HEK293 (cell line): Measurements from ENCODE around the gene TXNDC11.

Experiments
- CTCF ChIA-PET: fragments of 350-600 bp; formaldehyde crosslinking; extraction: SDS; loops from one replicate; lab custom pipeline; 2021; ENCODE audit warnings: antibody characterized with exemption; lab: Yijun Ruan, JAX
- POLR2A ChIA-PET: fragments of 300-600 bp; formaldehyde crosslinking; extraction: SDS; loops from one replicate; lab custom pipeline; 2020; ENCODE audit warnings: antibody characterized with exemption, inconsistent platforms; lab: Yijun Ruan, JAX
- H3K27ac ChIP-seq: fragments of 200-500 bp; sonication (Bioruptor generic); 2 replicates; pipeline ENCODE4 v1.5.1; 2014; ENCODE audit warnings: low read depth, low read length, control low read depth, inconsistent platforms; ENCODE audit errors: extremely low read depth
- H3K36me3 ChIP-seq, 2 experiments: fragments of 200-500 bp in 1 of 2; sonication (Bioruptor generic) in 1 of 2; 1 replicate in 1 of 2; 2 replicates in 1 of 2; pipeline ENCODE4 v1.5.1; 2014 to 2017; ENCODE audit warnings: inconsistent platforms in 2 of 2, low read length in 2 of 2; ENCODE audit not compliant: control insufficient read depth in 2 of 2, insufficient read depth in 1 of 2
- H3K4me1 ChIP-seq: fragments of 200-500 bp; sonication (Bioruptor generic); 2 replicates; pipeline ENCODE4 v1.5.1; 2014; ENCODE audit warnings: mild to moderate bottlenecking, low read length, inconsistent platforms; ENCODE audit not compliant: control insufficient read depth, insufficient read depth
- H3K4me3 ChIP-seq: 2 replicates; pipeline ENCODE4 v1.5.1; 2011; ENCODE audit warnings: low read depth, mild to moderate bottlenecking, control low read depth, low read length, moderate library complexity
- H3K9me3 ChIP-seq: fragments of 200-500 bp; sonication (Bioruptor generic); 2 replicates; pipeline ENCODE4 v1.5.1; 2014; ENCODE audit warnings: low read depth, low read length, inconsistent platforms; ENCODE audit not compliant: control insufficient read depth, insufficient read depth
- FEZF1 ChIP-seq: fragments of 450-650 bp; formaldehyde crosslinking; IDR thresholded peaks from 2 replicates; pipeline ENCODE4 v1.5.1; 2016; ENCODE audit warnings: missing biosample characterization, missing genetic modification characterization
- GLIS1 ChIP-seq: fragments of 450-650 bp; formaldehyde crosslinking; IDR thresholded peaks from 2 replicates; pipeline ENCODE4 v1.5.1; 2016; ENCODE audit warnings: missing biosample characterization, missing genetic modification characterization
- MZF1 ChIP-seq: fragments of 450-650 bp; formaldehyde crosslinking; IDR thresholded peaks from 2 replicates; pipeline ENCODE4 v1.5.1; 2017; ENCODE audit warnings: missing biosample characterization, missing genetic modification characterization, borderline replicate concordance
- PRDM1 ChIP-seq: fragments of 450-650 bp; formaldehyde crosslinking; IDR thresholded peaks from 2 replicates; pipeline ENCODE4; 2016; ENCODE audit warnings: missing biosample characterization, missing genetic modification characterization
- ZBTB20 ChIP-seq: fragments of 450-650 bp; formaldehyde crosslinking; IDR thresholded peaks from 2 replicates; pipeline ENCODE4 v1.5.1; 2016; ENCODE audit warnings: missing biosample characterization, missing genetic modification characterization
- ZBTB8A ChIP-seq: fragments of 450-650 bp; formaldehyde crosslinking; IDR thresholded peaks from 2 replicates; pipeline ENCODE4 v1.5.1; 2016; ENCODE audit warnings: missing biosample characterization, missing genetic modification characterization
- ZFHX2 ChIP-seq: fragments of 450-650 bp; formaldehyde crosslinking; conservative IDR thresholded peaks from 2 replicates; pipeline ENCODE4 v1.5.1; 2016; ENCODE audit warnings: missing biosample characterization, missing genetic modification characterization
- ZFP69B ChIP-seq: fragments of 450-650 bp; formaldehyde crosslinking; IDR thresholded peaks from 2 replicates; pipeline ENCODE4 v1.5.1; 2016; ENCODE audit warnings: missing biosample characterization, missing genetic modification characterization
- ZNF354C ChIP-seq: fragments of 450-650 bp; formaldehyde crosslinking; IDR thresholded peaks from 2 replicates; pipeline ENCODE4 v1.5.1; 2016; ENCODE audit warnings: missing biosample characterization, missing genetic modification characterization, low read depth, borderline replicate concordance
- ZNF394 ChIP-seq: fragments of 450-650 bp; formaldehyde crosslinking; IDR thresholded peaks from 2 replicates; pipeline ENCODE4 v1.5.1; 2016; ENCODE audit warnings: missing biosample characterization, missing genetic modification characterization, mild to moderate bottlenecking, moderate library complexity, borderline replicate concordance
- ZNF48 ChIP-seq: fragments of 450-650 bp; formaldehyde crosslinking; IDR thresholded peaks from 2 replicates; pipeline ENCODE4 v1.5.1; 2016; ENCODE audit warnings: missing biosample characterization, missing genetic modification characterization
- ZNF530 ChIP-seq: fragments of 450-650 bp; formaldehyde crosslinking; IDR thresholded peaks from 2 replicates; pipeline ENCODE4 v1.5.1; 2016; ENCODE audit warnings: low read depth, missing biosample characterization, missing genetic modification characterization
- ZNF555 ChIP-seq: fragments of 450-650 bp; formaldehyde crosslinking; conservative IDR thresholded peaks from 2 replicates; pipeline ENCODE4 v1.5.1; 2017; ENCODE audit warnings: missing biosample characterization, mild to moderate bottlenecking, missing genetic modification characterization, inconsistent platforms
- ZNF843 ChIP-seq: fragments of 450-650 bp; formaldehyde crosslinking; IDR thresholded peaks from 2 replicates; pipeline ENCODE4 v1.5.1; 2016; ENCODE audit warnings: missing biosample characterization, missing genetic modification characterization
- ZSCAN23 ChIP-seq: fragments of 450-650 bp; formaldehyde crosslinking; IDR thresholded peaks from 2 replicates; pipeline ENCODE4 v1.5.1; 2016; ENCODE audit warnings: missing biosample characterization, missing genetic modification characterization
- TF ChIP-seq, protein P1 (sequence below): fragments of 450-650 bp; formaldehyde crosslinking; IDR thresholded peaks from 2 replicates; pipeline ENCODE4 v1.5.1; 2017; ENCODE audit warnings: missing biosample characterization, missing genetic modification characterization
- TF ChIP-seq, protein P2 (sequence below): fragments of 450-650 bp; formaldehyde crosslinking; IDR thresholded peaks from 2 replicates; pipeline ENCODE4 v1.5.1; 2016; ENCODE audit warnings: missing biosample characterization, missing genetic modification characterization
- TF ChIP-seq, protein P3 (sequence below): fragments of 450-650 bp; formaldehyde crosslinking; IDR thresholded peaks from 2 replicates; pipeline ENCODE4 v1.5.1; 2016; ENCODE audit warnings: missing biosample characterization, missing genetic modification characterization, borderline replicate concordance
- TF ChIP-seq, protein P4 (sequence below): fragments of 450-650 bp; formaldehyde crosslinking; IDR thresholded peaks from 2 replicates; pipeline ENCODE4 v1.5.1; 2016; ENCODE audit warnings: missing biosample characterization, missing genetic modification characterization, borderline replicate concordance

Gene TXNDC11

DNA sequence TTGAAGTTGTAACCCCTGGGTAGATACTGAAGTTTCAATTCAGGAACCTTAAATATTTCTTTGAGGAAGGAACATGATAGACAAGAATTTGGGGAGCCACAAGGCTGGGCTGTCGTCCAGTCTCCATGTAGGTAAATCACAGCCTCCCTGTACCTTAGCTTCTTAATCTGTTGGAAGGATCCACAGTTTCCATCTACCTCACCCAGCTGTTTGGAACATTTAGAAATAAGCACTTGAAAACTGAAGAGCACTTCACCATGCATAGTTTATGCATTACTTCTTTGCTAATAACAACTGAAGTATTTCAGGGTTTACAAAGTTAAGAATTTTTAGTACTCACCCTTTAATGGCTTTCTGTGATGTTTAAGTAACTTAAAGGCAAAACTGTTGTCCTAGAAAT lies 17.2 kb downstream of the TXNDC11 start:
- TF ChIP-seq, protein P1, sequence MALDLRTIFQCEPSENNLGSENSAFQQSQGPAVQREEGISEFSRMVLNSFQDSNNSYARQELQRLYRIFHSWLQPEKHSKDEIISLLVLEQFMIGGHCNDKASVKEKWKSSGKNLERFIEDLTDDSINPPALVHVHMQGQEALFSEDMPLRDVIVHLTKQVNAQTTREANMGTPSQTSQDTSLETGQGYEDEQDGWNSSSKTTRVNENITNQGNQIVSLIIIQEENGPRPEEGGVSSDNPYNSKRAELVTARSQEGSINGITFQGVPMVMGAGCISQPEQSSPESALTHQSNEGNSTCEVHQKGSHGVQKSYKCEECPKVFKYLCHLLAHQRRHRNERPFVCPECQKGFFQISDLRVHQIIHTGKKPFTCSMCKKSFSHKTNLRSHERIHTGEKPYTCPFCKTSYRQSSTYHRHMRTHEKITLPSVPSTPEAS (tag by site-specific recombination) = no peak
- no peak for TF ChIP-seq ZNF530 (tag by site-specific recombination)
- TF ChIP-seq ZFHX2 (tag by site-specific recombination) = no peak
- no peak for TF ChIP-seq ZNF394 (tag by site-specific recombination)
- no peak for TF ChIP-seq ZFP69B (tag by site-specific recombination)
- TF ChIP-seq ZNF843 = no peak
- TF ChIP-seq, protein P2, sequence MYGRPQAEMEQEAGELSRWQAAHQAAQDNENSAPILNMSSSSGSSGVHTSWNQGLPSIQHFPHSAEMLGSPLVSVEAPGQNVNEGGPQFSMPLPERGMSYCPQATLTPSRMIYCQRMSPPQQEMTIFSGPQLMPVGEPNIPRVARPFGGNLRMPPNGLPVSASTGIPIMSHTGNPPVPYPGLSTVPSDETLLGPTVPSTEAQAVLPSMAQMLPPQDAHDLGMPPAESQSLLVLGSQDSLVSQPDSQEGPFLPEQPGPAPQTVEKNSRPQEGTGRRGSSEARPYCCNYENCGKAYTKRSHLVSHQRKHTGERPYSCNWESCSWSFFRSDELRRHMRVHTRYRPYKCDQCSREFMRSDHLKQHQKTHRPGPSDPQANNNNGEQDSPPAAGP (tag by site-specific recombination) = no peak
- no peak for TF ChIP-seq PRDM1 (tag by site-specific recombination)
- no peak for TF ChIP-seq ZBTB20 (tag by site-specific recombination)
- no peak for TF ChIP-seq ZNF555 (tag by site-specific recombination)
- TF ChIP-seq MZF1 = no peak
- no peak for TF ChIP-seq GLIS1 (tag by site-specific recombination)
- TF ChIP-seq, protein P3, sequence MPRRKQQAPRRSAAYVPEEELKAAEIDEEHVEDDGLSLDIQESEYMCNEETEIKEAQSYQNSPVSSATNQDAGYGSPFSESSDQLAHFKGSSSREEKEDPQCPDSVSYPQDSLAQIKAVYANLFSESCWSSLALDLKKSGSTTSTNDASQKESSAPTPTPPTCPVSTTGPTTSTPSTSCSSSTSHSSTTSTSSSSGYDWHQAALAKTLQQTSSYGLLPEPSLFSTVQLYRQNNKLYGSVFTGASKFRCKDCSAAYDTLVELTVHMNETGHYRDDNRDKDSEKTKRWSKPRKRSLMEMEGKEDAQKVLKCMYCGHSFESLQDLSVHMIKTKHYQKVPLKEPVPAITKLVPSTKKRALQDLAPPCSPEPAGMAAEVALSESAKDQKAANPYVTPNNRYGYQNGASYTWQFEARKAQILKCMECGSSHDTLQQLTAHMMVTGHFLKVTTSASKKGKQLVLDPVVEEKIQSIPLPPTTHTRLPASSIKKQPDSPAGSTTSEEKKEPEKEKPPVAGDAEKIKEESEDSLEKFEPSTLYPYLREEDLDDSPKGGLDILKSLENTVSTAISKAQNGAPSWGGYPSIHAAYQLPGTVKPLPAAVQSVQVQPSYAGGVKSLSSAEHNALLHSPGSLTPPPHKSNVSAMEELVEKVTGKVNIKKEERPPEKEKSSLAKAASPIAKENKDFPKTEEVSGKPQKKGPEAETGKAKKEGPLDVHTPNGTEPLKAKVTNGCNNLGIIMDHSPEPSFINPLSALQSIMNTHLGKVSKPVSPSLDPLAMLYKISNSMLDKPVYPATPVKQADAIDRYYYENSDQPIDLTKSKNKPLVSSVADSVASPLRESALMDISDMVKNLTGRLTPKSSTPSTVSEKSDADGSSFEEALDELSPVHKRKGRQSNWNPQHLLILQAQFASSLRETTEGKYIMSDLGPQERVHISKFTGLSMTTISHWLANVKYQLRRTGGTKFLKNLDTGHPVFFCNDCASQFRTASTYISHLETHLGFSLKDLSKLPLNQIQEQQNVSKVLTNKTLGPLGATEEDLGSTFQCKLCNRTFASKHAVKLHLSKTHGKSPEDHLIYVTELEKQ (tag by site-specific recombination) = no peak
- Histone ChIP-seq H3K9me3 (no peaks in the 10 kb centered on the region), H3K4me1 (peaks cover 2% of the 10 kb centered on the region; the same call in 1 of the 2 replicates), H3K27ac (no peak overlapping the region), H3K4me3 (no peak overlapping the region), H3K36me3 (peaks cover 25 to 85% of the 10 kb centered on the region in 2 experiments; a peak in 2 of 3 replicates)
- ChIA-PET CTCF (interaction anchor here (0.7 to 1.5 kb wide), 3 partner anchors 14 to 486 kb away, joined by 3 to 4 read pairs (median 3); partner anchors contain the start of gene ZC3H7A), POLR2A (interaction anchor here (0.5 to 0.6 kb wide), 2 partner anchors 50 to 90 kb away, joined by 3 to 5 read pairs; no protein-coding TSS in a partner anchor)

DNA sequence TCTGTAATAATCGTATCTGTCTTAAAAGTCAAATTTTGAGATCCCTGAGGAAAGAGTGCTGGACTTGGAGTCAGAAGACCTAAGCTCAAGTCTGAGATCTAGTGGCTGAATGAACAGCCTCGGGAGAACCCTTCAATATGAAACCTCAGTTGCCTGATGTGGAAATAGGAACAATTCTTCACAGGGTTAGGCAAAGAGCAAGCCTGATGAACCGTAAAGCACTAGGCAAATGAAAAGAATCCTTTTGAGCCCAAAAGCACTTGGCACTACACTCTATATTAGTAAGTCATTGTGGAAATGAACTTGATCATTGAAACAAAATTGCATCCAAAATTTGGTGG lies 20.2 kb downstream of the TXNDC11 start:
- Histone ChIP-seq H3K4me1 (no peaks in the 10 kb centered on the region), H3K9me3 (no peaks in the 10 kb centered on the region), H3K4me3 (no peak overlapping the region), H3K36me3 (peaks cover 29 to 67% of the 10 kb centered on the region in 2 experiments), H3K27ac (no peak overlapping the region)
- POLR2A ChIA-PET = no interaction called here
- CTCF ChIA-PET = interaction anchor here (0.7 kb wide), 2 partner anchors 7 to 1466 kb away, joined by 3 read pairs; no protein-coding TSS in a partner anchor
- TF ChIP-seq, protein P4, sequence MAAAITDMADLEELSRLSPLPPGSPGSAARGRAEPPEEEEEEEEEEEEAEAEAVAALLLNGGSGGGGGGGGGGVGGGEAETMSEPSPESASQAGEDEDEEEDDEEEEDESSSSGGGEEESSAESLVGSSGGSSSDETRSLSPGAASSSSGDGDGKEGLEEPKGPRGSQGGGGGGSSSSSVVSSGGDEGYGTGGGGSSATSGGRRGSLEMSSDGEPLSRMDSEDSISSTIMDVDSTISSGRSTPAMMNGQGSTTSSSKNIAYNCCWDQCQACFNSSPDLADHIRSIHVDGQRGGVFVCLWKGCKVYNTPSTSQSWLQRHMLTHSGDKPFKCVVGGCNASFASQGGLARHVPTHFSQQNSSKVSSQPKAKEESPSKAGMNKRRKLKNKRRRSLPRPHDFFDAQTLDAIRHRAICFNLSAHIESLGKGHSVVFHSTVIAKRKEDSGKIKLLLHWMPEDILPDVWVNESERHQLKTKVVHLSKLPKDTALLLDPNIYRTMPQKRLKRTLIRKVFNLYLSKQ = no peak
- TF ChIP-seq ZNF48 (tag by site-specific recombination) (no peak), ZNF354C (tag by site-specific recombination) (no peak), ZSCAN23 (tag by site-specific recombination) (no peak), FEZF1 (no peak), ZBTB8A (tag by site-specific recombination) (no peak), ZNF843 (no peak)
- TF ChIP-seq, protein P3 (tag by site-specific recombination) = no peak
